Measurements from ENCODE around the gene EOGT.

DNA sequence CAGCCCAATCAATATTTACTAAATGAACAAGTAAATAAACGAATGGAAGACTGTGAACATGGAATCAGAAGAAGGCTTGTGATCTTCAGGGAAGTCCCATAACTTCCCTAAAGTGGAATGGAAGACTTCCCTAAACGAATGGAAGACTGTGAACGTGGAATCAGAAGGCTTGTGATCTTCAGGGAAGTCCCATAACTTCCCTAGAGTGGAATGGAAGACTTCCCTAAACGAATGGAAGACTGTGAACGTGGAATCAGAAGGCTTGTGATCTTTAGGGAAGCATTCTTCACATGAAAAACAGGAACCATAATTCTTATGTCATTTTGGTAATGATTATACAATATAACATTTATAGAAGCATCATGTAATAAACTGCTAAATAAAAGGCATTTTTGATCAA lies 38.8 kb downstream of the EOGT start:
- TF ChIP-seq CTCF (IDR thresholded peaks at IDR 0.05) (no peak), POLR2A (IDR thresholded peaks at IDR 0.05) (no peak)
